ENCODE measurements around the gene NCMAP.
A peak's percentile ranks its signal among the peaks of the same experiment; 100 is the strongest.
"Not testable (repeated sequence)": the region's sequence is repeated elsewhere in the genome, so short reads cannot be mapped to it uniquely, and the experiment has no call there.

The NCMAP gene

DNA sequence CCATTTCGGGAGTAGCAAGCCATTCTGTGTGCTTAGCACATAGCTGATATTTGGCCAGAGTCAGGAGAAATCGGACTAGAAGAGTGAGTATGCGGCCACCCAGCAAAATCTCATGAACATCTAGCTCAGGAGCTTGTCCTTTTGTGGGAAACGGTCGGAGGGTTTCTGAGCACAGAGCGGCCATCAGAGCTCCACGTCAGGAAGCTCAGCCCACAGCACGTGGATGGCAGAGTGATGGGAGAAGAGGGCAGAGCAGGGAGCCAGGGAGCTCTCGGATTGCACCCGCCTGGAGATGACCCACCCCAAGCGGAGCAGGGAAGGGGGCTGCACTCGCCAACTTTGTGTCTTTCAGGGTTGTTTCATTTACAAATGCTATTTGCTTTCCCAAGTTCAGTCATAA is 39.4 kb upstream of the NCMAP start:
- Histone ChIP-seq H3K79me2 (ENCODE audit: control insufficient read depth, low read length) (no peaks in the 10 kb centered on the region), H3K27ac (ENCODE audit: low read depth, low read length) (no peak overlapping the region), H4K20me1 (ENCODE audit: control insufficient read depth, insufficient read depth, low read depth, low read length) (no peaks in the 10 kb centered on the region), H3K27me3 (ENCODE audit: control insufficient read depth, low read length) (no peaks in the 10 kb centered on the region), H3K4me3 (ENCODE audit: low read length) (no peak overlapping the region), H3K9me2 (replicated peaks; ENCODE audit: control insufficient read depth, low read length) (no peaks in the 10 kb centered on the region), H3F3A (ENCODE audit: control insufficient read depth, insufficient read depth) (peaks cover 9% of the 10 kb centered on the region; the same call in 1 of the 2 replicates), H3K36me3 (ENCODE audit: control insufficient read depth, low read length) (peaks cover 5% of the 10 kb centered on the region; the same call in 1 of the 2 replicates), H3K4me1 (ENCODE audit: control insufficient read depth, low read length) (peaks cover 6% of the 10 kb centered on the region), H3K4me2 (ENCODE audit: low read length) (no peak overlapping the region), H3K9me3 (ENCODE audit: control insufficient read depth, insufficient read depth, low read length) (no peaks in the 10 kb centered on the region; the same call in 1 of the 2 replicates)
- TF ChIP-seq, protein P1, sequence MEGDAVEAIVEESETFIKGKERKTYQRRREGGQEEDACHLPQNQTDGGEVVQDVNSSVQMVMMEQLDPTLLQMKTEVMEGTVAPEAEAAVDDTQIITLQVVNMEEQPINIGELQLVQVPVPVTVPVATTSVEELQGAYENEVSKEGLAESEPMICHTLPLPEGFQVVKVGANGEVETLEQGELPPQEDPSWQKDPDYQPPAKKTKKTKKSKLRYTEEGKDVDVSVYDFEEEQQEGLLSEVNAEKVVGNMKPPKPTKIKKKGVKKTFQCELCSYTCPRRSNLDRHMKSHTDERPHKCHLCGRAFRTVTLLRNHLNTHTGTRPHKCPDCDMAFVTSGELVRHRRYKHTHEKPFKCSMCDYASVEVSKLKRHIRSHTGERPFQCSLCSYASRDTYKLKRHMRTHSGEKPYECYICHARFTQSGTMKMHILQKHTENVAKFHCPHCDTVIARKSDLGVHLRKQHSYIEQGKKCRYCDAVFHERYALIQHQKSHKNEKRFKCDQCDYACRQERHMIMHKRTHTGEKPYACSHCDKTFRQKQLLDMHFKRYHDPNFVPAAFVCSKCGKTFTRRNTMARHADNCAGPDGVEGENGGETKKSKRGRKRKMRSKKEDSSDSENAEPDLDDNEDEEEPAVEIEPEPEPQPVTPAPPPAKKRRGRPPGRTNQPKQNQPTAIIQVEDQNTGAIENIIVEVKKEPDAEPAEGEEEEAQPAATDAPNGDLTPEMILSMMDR (IDR thresholded peaks at IDR 0.05; ENCODE audit: low read depth, low read length, poor library complexity, severe bottlenecking), result no peak
- no peak for TF ChIP-seq EZH2phosphoT487 (IDR thresholded peaks at IDR 0.05; ENCODE audit: borderline replicate concordance, low read length)

DNA sequence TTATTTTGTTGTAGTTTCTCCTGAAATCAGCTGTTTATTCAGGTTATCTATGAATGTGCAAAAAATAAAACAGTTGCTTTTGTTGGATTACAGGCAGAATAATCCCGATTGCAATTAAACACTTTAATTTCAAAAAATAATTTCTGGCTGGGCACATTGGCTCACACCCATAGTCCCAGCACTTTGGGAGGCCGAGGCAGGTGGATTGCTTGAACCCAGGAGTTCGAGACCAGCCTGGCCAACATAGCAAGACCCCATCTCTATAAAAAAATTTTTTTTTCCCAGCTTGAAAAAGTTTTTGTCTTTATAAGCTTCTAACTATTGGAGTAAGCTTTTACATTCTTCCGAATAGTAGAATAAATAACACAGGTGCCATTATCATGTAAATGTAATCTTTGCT is 38.0 kb upstream of the NCMAP start:
- Histone ChIP-seq H3K27me3 (ENCODE audit: control insufficient read depth, low read length) (no peaks in the 10 kb centered on the region), H3K27ac (ENCODE audit: low read depth, low read length) (no peak overlapping the region), H3K36me3 (ENCODE audit: control insufficient read depth, low read length) (peaks cover 5% of the 10 kb centered on the region; the same call in 1 of the 2 replicates), H3K4me1 (ENCODE audit: control insufficient read depth, low read length) (peaks cover 18% of the 10 kb centered on the region), H3K79me2 (ENCODE audit: control insufficient read depth, low read length) (no peaks in the 10 kb centered on the region), H3K4me2 (ENCODE audit: low read length) (no peak overlapping the region), H3K9me2 (replicated peaks; ENCODE audit: control insufficient read depth, low read length) (no peaks in the 10 kb centered on the region), H3K4me3 (ENCODE audit: low read length) (no peak overlapping the region), H3F3A (ENCODE audit: control insufficient read depth, insufficient read depth) (peaks cover 6% of the 10 kb centered on the region; the same call in 1 of the 2 replicates), H4K20me1 (ENCODE audit: control insufficient read depth, insufficient read depth, low read depth, low read length) (no peaks in the 10 kb centered on the region), H3K9me3 (ENCODE audit: control insufficient read depth, insufficient read depth, low read length) (no peaks in the 10 kb centered on the region; the same call in 1 of the 2 replicates)
- TF ChIP-seq EZH2phosphoT487 (IDR thresholded peaks at IDR 0.05; ENCODE audit: borderline replicate concordance, low read length), result no peak
- TF ChIP-seq, protein P1 (IDR thresholded peaks at IDR 0.05; ENCODE audit: low read depth, low read length, poor library complexity, severe bottlenecking), result no peak

DNA sequence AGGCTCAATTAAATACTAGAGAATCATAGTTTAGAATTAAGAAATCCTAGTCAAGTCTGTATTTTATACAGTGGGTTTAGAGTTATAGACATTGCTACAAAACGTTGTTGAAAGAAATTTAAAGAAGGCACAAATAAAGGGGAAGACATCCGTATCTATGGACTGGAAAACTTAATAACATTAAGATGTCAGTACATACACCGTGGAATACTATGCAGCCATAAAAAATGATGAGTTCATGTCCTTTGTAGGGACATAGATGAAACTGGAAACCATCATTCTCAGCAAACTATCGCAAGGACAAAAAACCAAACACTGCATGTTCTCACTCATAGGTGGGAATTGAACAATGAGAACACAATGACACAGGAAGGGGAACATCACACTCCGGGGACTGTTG is 35.6 kb upstream of the NCMAP start:
- H4K20me1 ChIP-seq (ENCODE audit: control insufficient read depth, insufficient read depth, low read depth, low read length); H3K9me3 ChIP-seq (ENCODE audit: control insufficient read depth, insufficient read depth, low read length); H3F3A ChIP-seq (ENCODE audit: control insufficient read depth, insufficient read depth); H3K4me2 ChIP-seq (ENCODE audit: low read length); H3K36me3 ChIP-seq (ENCODE audit: control insufficient read depth, low read length); H3K4me3 ChIP-seq (ENCODE audit: low read length); H3K79me2 ChIP-seq (ENCODE audit: control insufficient read depth, low read length); H3K27me3 ChIP-seq (ENCODE audit: control insufficient read depth, low read length); H3K9me2 ChIP-seq (replicated peaks; ENCODE audit: control insufficient read depth, low read length); H3K27ac ChIP-seq (ENCODE audit: low read depth, low read length): not testable (repeated sequence)
- peaks cover 30% of the 10 kb centered on the region for H3K4me1 ChIP-seq (ENCODE audit: control insufficient read depth, low read length)

DNA sequence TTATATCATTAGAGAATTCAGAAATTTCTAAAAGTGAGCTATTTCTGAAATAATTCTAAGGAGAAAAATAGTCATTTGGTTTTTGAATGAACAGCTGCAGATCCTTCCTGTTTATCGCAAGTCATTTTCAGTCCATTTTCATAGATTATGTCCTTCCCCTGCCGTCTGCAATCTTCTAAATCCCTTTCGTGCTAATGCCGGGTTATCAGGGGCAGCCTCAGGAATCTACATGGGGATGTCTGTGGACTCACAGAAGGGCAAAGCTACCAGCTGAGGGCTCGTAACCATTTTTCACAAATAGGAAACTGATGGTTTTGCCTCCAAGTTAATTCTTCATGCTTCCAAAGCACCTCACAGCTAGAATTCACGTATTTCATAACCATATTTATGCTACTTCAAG is 30.3 kb upstream of the NCMAP start:
- no peaks in the 10 kb centered on the region; the same call in 1 of the 2 replicates for H3K79me2 ChIP-seq (ENCODE audit: control insufficient read depth, low read length)
- H3K9me2 ChIP-seq (replicated peaks; ENCODE audit: control insufficient read depth, low read length), result no peaks in the 10 kb centered on the region
- no peak for TF ChIP-seq EZH2phosphoT487 (IDR thresholded peaks at IDR 0.05; ENCODE audit: borderline replicate concordance, low read length)
- TF ChIP-seq, protein P1 (IDR thresholded peaks at IDR 0.05; ENCODE audit: low read depth, low read length, poor library complexity, severe bottlenecking), result no peak
- H4K20me1 ChIP-seq (ENCODE audit: control insufficient read depth, insufficient read depth, low read depth, low read length), result no peaks in the 10 kb centered on the region
- peak overlapping the region; percentile 56 for H3K4me2 ChIP-seq (ENCODE audit: low read length)
- H3K27me3 ChIP-seq (ENCODE audit: control insufficient read depth, low read length), result no peaks in the 10 kb centered on the region
- 0 out of 2 replicates have a peak, but pooled peaks cover 2% of the 10 kb centered on the region for H3K36me3 ChIP-seq (ENCODE audit: control insufficient read depth, low read length)
- H3K4me3 ChIP-seq (ENCODE audit: low read length), result peak overlapping the region; percentile 45
- H3K4me1 ChIP-seq (ENCODE audit: control insufficient read depth, low read length), result peaks cover 61% of the 10 kb centered on the region
- peaks cover 11% of the 10 kb centered on the region for H3F3A ChIP-seq (ENCODE audit: control insufficient read depth, insufficient read depth)
- no peak overlapping the region for H3K27ac ChIP-seq (ENCODE audit: low read depth, low read length)
- H3K9me3 ChIP-seq (ENCODE audit: control insufficient read depth, insufficient read depth, low read length), result no peaks in the 10 kb centered on the region
